Progenitor cell of endocrine pancreas (in vitro differentiated cells): ENCODE data around the gene ZNF655. TPM values are rescaled to one million over a fixed set of nuclear protein-coding genes. Genes with fewer than 3 reads are reported as not detected.
"Not testable (repeated sequence)": the region's sequence is repeated elsewhere in the genome, so short reads cannot be mapped to it uniquely, and the experiment has no call there.

Experiments
- DNase-seq: peaks from one replicate; pipeline ENCODE4 v3.0.0; 2021; ENCODE audit warnings: low spot score; ENCODE audit not compliant: unreplicated experiment
- H3K27ac Mint-ChIP-seq: 2 replicates; pipeline ENCODE4 v1.8.0; 2021; ENCODE audit warnings: mild to moderate bottlenecking, moderate library complexity, mixed read lengths
- H3K27me3 Mint-ChIP-seq: 2 replicates; pipeline ENCODE4 v1.8.0; 2021; ENCODE audit warnings: mixed read lengths
- H3K36me3 Mint-ChIP-seq: 2 replicates; pipeline ENCODE4 v1.8.0; 2022; ENCODE audit warnings: mixed read lengths; ENCODE audit not compliant: insufficient read depth
- H3K4me1 Mint-ChIP-seq: 2 replicates; pipeline ENCODE4 v1.8.0; 2021; ENCODE audit warnings: low read depth, mixed read lengths
- H3K4me3 Mint-ChIP-seq: 2 replicates; pipeline ENCODE4 v1.8.0; 2021; ENCODE audit warnings: low read depth, mild to moderate bottlenecking, moderate library complexity, mixed read lengths
- H3K9me3 Mint-ChIP-seq: 2 replicates; pipeline ENCODE4 v1.8.0; 2021; ENCODE audit warnings: low read depth, mixed read lengths
- total RNA-seq: library from RNA; stranded (reverse); gene quantifications from 2 replicates; pipeline ENCODE4 v1.2.1, GENCODE V29; 2021
- TF ChIP-seq, protein P1 (sequence below): fragments of 200-600 bp; sonication (generic); IDR thresholded peaks from one replicate; pipeline ENCODE4 v1.5.0; 2021; ENCODE audit warnings: antibody characterized with exemption, mild to moderate bottlenecking; ENCODE audit not compliant: unreplicated experiment

Gene ZNF655
- total RNA-seq, 1 donor from 2014 or later: 72.6 TPM

DNA sequence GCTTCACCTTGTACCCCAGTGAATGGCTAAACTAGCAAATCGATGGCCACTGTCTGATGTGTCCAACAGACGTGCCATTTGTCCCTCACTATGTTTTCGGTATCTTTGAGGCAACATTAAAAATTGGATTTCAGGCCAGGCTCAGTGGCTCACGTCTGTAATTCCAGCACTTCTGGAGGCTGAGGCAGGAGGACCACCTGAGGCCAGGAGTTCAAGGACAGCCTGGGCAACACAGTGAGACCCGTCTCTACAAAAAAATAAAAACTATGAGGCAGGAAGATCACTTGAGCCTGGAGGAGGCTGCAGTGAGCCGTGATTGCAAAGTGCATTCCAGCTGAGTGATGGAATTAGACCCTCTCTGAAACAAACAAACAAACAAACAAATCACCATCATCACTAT lies 14.5 kb upstream of the ZNF655 start:
- no peak overlapping the region for H3K27ac Mint-ChIP-seq
- H3K36me3 Mint-ChIP-seq: peaks cover 56% of the 10 kb centered on the region
- no peak overlapping the region for H3K4me3 Mint-ChIP-seq
- TF ChIP-seq, protein P1, sequence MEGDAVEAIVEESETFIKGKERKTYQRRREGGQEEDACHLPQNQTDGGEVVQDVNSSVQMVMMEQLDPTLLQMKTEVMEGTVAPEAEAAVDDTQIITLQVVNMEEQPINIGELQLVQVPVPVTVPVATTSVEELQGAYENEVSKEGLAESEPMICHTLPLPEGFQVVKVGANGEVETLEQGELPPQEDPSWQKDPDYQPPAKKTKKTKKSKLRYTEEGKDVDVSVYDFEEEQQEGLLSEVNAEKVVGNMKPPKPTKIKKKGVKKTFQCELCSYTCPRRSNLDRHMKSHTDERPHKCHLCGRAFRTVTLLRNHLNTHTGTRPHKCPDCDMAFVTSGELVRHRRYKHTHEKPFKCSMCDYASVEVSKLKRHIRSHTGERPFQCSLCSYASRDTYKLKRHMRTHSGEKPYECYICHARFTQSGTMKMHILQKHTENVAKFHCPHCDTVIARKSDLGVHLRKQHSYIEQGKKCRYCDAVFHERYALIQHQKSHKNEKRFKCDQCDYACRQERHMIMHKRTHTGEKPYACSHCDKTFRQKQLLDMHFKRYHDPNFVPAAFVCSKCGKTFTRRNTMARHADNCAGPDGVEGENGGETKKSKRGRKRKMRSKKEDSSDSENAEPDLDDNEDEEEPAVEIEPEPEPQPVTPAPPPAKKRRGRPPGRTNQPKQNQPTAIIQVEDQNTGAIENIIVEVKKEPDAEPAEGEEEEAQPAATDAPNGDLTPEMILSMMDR: no peak
- H3K27me3 Mint-ChIP-seq: no peaks in the 10 kb centered on the region
- peaks cover 29% of the 10 kb centered on the region for H3K9me3 Mint-ChIP-seq
- DNase-seq: no peak
- H3K4me1 Mint-ChIP-seq: no peaks in the 10 kb centered on the region

DNA sequence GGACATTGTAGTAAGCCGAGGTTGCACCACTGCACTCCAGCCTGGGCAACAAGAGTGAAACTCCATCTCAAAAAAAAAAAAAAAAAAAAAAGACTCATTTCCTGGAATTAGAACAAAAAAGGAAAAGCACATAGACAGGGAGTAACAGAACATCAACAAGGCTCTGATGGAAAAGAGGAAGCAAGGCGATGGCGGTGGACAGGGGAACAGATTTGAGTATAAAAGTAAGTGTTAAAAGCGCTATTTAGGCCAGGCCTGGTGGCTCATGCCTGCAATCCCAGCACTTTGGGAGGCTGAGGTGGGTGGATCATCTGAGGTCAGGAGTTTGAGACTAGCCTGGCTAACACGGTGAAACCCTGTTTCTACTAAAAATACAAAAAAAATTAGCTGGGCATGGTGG lies 13.1 kb upstream of the ZNF655 start:
- H3K27me3 Mint-ChIP-seq, H3K4me3 Mint-ChIP-seq, H3K27ac Mint-ChIP-seq, DNase-seq, H3K4me1 Mint-ChIP-seq: not testable (repeated sequence)
- H3K36me3 Mint-ChIP-seq: peaks cover 67% of the 10 kb centered on the region
- peaks cover 32% of the 10 kb centered on the region for H3K9me3 Mint-ChIP-seq

DNA sequence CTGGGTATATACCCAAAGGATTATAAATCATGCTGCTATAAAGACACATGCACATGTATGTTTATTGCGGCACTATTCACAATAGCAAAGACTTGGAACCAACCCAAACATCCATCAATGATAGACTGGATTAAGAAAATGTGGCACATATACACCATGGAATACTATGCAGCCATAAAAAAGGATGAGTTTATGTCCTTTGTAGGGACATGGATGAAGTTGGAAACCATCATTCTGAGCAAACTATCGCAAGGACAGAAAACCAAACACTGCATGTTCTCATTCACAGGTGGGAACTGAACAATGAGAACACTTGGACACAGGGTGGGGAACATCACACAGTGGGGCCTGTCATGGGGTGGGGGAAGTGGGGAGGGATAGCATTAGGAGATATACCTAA lies 8.9 kb upstream of the ZNF655 start:
- Mint-ChIP-seq H3K9me3 (peaks cover 17% of the 10 kb centered on the region), H3K36me3 (peaks cover 43% of the 10 kb centered on the region)
- not testable (repeated sequence) for H3K27me3 Mint-ChIP-seq, H3K4me1 Mint-ChIP-seq, DNase-seq, H3K27ac Mint-ChIP-seq, H3K4me3 Mint-ChIP-seq

DNA sequence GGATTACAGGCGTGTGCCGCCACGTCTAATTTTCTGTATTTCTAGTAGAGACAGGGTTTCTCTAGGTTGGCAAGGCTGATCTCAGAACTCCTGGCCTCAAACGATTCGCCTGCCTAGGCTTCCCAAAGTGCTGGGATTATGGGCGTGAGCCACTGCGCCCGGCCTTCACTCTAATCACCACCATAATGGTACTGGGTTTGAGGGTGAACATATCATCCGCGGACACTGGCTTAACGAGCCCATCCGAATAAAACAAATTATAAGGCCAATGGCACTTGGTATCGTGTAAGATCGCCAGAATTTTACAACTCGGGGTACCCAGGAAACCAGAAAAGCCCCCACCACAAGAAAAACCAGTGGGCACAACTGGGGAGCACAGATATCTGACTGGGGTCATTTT lies 7.1 kb upstream of the ZNF655 start:
- H3K4me3 Mint-ChIP-seq: peak overlapping the region; percentile 92
- no peak for DNase-seq
- H3K9me3 Mint-ChIP-seq: peaks cover 17% of the 10 kb centered on the region
- TF ChIP-seq, protein P1: no peak
- H3K27me3 Mint-ChIP-seq: no peaks in the 10 kb centered on the region
- peaks cover 9% of the 10 kb centered on the region for H3K4me1 Mint-ChIP-seq
- peaks cover 45% of the 10 kb centered on the region for H3K36me3 Mint-ChIP-seq
- peak overlapping the region; percentile 75 for H3K27ac Mint-ChIP-seq

DNA sequence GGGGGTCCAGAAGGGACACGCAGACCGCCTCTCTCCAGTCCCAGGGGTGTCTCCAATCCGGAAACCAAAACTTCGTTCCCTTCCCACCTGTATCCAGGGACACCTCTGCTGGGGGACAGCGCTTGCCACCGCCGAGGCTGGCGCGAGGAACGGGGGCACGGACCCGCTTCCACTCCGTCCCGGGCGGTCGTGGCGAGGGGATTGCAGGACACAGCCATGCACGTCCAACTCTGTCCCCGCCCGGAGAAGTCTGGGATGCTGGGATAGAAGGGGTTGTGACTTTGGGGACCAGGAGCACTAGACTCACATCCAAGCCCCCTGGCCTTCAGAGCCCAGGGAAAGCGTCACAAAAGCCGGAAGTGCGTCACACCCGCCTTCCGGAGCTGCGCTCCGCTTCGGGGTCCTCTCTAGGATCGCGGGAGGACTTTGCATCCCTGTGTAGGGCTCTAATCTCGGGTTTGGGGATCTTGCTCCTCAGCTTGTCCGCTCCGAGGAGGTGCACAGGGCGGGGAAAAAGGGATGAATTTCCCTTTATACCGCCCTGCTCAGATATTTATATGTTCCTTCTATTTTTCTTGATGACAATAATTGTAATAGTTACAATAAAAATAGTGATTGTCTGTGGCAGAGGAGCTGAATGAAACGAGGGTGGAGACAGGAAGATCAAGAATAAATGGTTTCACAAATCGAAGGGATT lies 6.5 kb upstream of the ZNF655 start, which contains the start of gene FAM200A:
Gene FAM200A, minus strand, starts transcription at position 348 of the 697 bp plus-strand sequence. CDS start 3,707 bp downstream, outside the sequence.
- Mint-ChIP-seq H3K27me3 (no peaks in the 10 kb centered on the region), H3K4me1 (peaks cover 9% of the 10 kb centered on the region), H3K27ac (peak within 1 kb of the TSS; percentile 75)

DNA sequence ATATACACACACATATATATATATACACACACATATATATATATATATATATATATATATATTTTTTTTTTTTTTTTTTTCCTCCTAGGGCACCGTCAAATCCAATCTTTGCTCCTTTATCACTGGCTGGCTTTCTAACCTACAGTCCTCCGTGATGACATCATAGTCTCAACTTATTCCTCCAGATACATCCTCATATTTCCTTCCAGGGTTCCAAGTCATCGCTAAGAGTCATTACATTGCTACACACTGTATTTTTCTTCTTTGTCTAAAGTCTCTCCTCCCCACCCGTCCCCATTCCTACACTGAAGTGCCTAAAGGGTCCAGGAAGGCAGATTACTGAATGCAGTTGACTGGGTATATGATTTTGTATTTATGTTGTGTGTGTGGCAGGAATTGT lies 5.4 kb upstream of the ZNF655 start:
- Mint-ChIP-seq H3K4me3 (peak overlapping the region; percentile 15), H3K36me3 (peaks cover 29% of the 10 kb centered on the region), H3K27me3 (no peaks in the 10 kb centered on the region), H3K27ac (no peak overlapping the region), H3K9me3 (peaks cover 7% of the 10 kb centered on the region), H3K4me1 (peaks cover 19% of the 10 kb centered on the region)
- DNase-seq: no peak
- TF ChIP-seq, protein P1: no peak

More for the DNA sequence above, 6.5 kb upstream of the ZNF655 start, which contains the start of gene FAM200A:
- peaks cover 12% of the 10 kb centered on the region for H3K9me3 Mint-ChIP-seq
- peak; percentile 60 for DNase-seq
- H3K4me3 Mint-ChIP-seq: peak within 1 kb of the TSS; percentile 92
- H3K36me3 Mint-ChIP-seq: peaks cover 40% of the 10 kb centered on the region
- TF ChIP-seq, protein P1: no peak
